HepG2 (cell line): ENCODE measurements around the gene LMTK2.

Source experiments
- ATM ChIP-seq: fragments of 450-650 bp; IDR thresholded peaks from 2 replicates; pipeline ENCODE4 v1.7.1; 2017; ENCODE audit warnings: mild to moderate bottlenecking, borderline replicate concordance
- CEBPB ChIP-seq: IDR thresholded peaks from 2 replicates; pipeline ENCODE4 v1.6.1; 2011; ENCODE audit warnings: low read depth, low read length, improper control_type of control experiment, borderline replicate concordance
- EP300 ChIP-seq, 3 experiments: sonication (generic) in 1 of 3; formaldehyde crosslinking in 1 of 3; IDR thresholded peaks; 2 replicates each; pipeline versions ENCODE4 v1.5.1 to v1.6.1; 2011 to 2020; ENCODE audit warnings: low read depth in 2 of 3, low read length in 2 of 3, borderline replicate concordance in 1 of 3, improper control_type of control experiment in 1 of 3, mild to moderate bottlenecking in 1 of 3, missing genetic modification reagents in 1 of 3, moderate library complexity in 1 of 3
- ESRRA ChIP-seq: sonication (generic); formaldehyde crosslinking; IDR thresholded peaks from 2 replicates; pipeline ENCODE4 v1.5.1; 2020; ENCODE audit warnings: mild to moderate bottlenecking, low read depth, missing genetic modification reagents
- IRF9 ChIP-seq: sonication (generic); formaldehyde crosslinking; IDR thresholded peaks from 2 replicates; pipeline ENCODE4 v1.8.0; 2022; ENCODE audit warnings: missing genetic modification reagents, mild to moderate bottlenecking, borderline replicate concordance
- PATZ1 ChIP-seq: sonication (generic); formaldehyde crosslinking; IDR thresholded peaks from 2 replicates; pipeline ENCODE4 v1.4.0; 2020; ENCODE audit warnings: missing genetic modification reagents
- PRDM15 ChIP-seq: sonication (generic); formaldehyde crosslinking; IDR thresholded peaks from 2 replicates; pipeline ENCODE4 v1.4.0; 2020; ENCODE audit warnings: missing genetic modification reagents
- REST ChIP-seq, 2 experiments: IDR thresholded peaks; 2 replicates each; pipeline ENCODE4 v1.6.1; 2011 to 2012; ENCODE audit warnings: low read length in 2 of 2, borderline replicate concordance in 1 of 2, low read depth in 1 of 2, mild to moderate bottlenecking in 1 of 2, moderate library complexity in 1 of 2
- RFX3 ChIP-seq: IDR thresholded peaks from 2 replicates; pipeline ENCODE4 v1.6.1; 2016; ENCODE audit warnings: missing biosample characterization, missing genetic modification reagents
- SIN3A ChIP-seq: IDR thresholded peaks from 2 replicates; pipeline ENCODE4 v1.6.1; 2011; ENCODE audit warnings: low read depth, mild to moderate bottlenecking, control low read depth, low read length, borderline replicate concordance
- TCF7L2 ChIP-seq: IDR thresholded peaks from 2 replicates; pipeline ENCODE4 v1.6.1; 2011; ENCODE audit warnings: mild to moderate bottlenecking, low read depth, low read length, moderate library complexity
- ZNF776 ChIP-seq: sonication (generic); formaldehyde crosslinking; IDR thresholded peaks from 2 replicates; pipeline ENCODE4 v1.4.0; 2020; ENCODE audit warnings: mild to moderate bottlenecking, missing genetic modification reagents
- ZNF883 ChIP-seq: sonication (generic); formaldehyde crosslinking; IDR thresholded peaks from 2 replicates; pipeline ENCODE4 v1.5.1; 2020; ENCODE audit warnings: mild to moderate bottlenecking, missing genetic modification reagents; ENCODE audit errors: not compliant biosample characterization

GRCh38 chr7:98191668-98192431, 85.2 kb downstream of the LMTK2 start:
- no peak for TF ChIP-seq IRF9 (CRISPR knock-in tag)
- TF ChIP-seq ZNF883 (CRISPR knock-in tag), result no peak
- TF ChIP-seq TCF7L2, result no peak
- TF ChIP-seq EP300 (IDR thresholded peaks at IDR 0.05; ENCODE audit: low read depth in 2 of 2, low read length in 2 of 2), result no peak
- no peak for TF ChIP-seq EP300 (CRISPR knock-in tag; IDR thresholded peaks at IDR 0.05; ENCODE audit: borderline replicate concordance)
- TF ChIP-seq ZNF776, result no peak
- no peak for TF ChIP-seq PRDM15 (CRISPR knock-in tag)
- no peak for TF ChIP-seq REST (IDR thresholded peaks at IDR 0.05; ENCODE audit: borderline replicate concordance in 1 of 2, low read depth in 1 of 2, low read length in 2 of 2)
- TF ChIP-seq SIN3A, result no peak
- TF ChIP-seq RFX3 (CRISPR knock-in tag), result no peak
- no peak for TF ChIP-seq PATZ1
- no peak for TF ChIP-seq ESRRA (CRISPR knock-in tag)
- TF ChIP-seq ATM, result no peak
- no peak for TF ChIP-seq CEBPB
